GM06990 (cell line): Measurements from ENCODE around the gene DENND2C.

ENCODE experiments used
- DNase-seq: peaks from one replicate; pipeline ENCODE4 v3.0.0-alpha.2; 2011; ENCODE audit not compliant: insufficient read length; ENCODE audit errors: extremely low read depth
- H3K27me3 ChIP-seq: replicated peaks from 2 replicates; pipeline ENCODE4 v1.6.0; 2011; ENCODE audit warnings: low read length; ENCODE audit not compliant: control insufficient read depth, insufficient read depth
- H3K36me3 ChIP-seq: 2 replicates; pipeline ENCODE4 v1.5.1; 2011; ENCODE audit warnings: low read length; ENCODE audit not compliant: control insufficient read depth, insufficient read depth
- H3K4me3 ChIP-seq: replicated peaks from 2 replicates; pipeline ENCODE4 v1.5.1; 2011; ENCODE audit warnings: low read depth, mild to moderate bottlenecking, control low read depth, low read length
- CTCF ChIP-seq: IDR thresholded peaks from 2 replicates; pipeline ENCODE4 v1.5.1; 2011; ENCODE audit warnings: low read length, control low read depth, mild to moderate bottlenecking, inconsistent platforms; ENCODE audit not compliant: insufficient read depth, poor library complexity, severe bottlenecking

DENND2C gene

GRCh38 chr1:114638910-114639309, 30.9 kb downstream of the DENND2C start:
- Histone ChIP-seq H3K36me3 (no peaks in the 10 kb centered on the region), H3K4me3 (no peak overlapping the region), H3K27me3 (no peaks in the 10 kb centered on the region)
- no peak for TF ChIP-seq CTCF
- DNase-seq = no peak

- H3K27me3 ChIP-seq = no peaks in the 10 kb centered on the region
- no peak for TF ChIP-seq CTCF
- DNase-seq = no peak
- H3K36me3 ChIP-seq = no peaks in the 10 kb centered on the region
- H3K4me3 ChIP-seq = no peak overlapping the region
Observed at GRCh38 chr1:114632427-114632826, 37.4 kb downstream of the DENND2C start.

- DNase-seq = no peak
- no peak overlapping the region for H3K4me3 ChIP-seq
- H3K27me3 ChIP-seq = no peaks in the 10 kb centered on the region
- no peak for TF ChIP-seq CTCF
- no peaks in the 10 kb centered on the region for H3K36me3 ChIP-seq
Observed at GRCh38 chr1:114627107-114627506, 42.7 kb downstream of the DENND2C start.

GRCh38 chr1:114623364-114623763, 46.5 kb downstream of the DENND2C start:
- DNase-seq = no peak

GRCh38 chr1:114620419-114620818, 49.4 kb downstream of the DENND2C start:
- Histone ChIP-seq H3K4me3 (no peak overlapping the region), H3K36me3 (no peaks in the 10 kb centered on the region), H3K27me3 (no peaks in the 10 kb centered on the region)
- DNase-seq = no peak
- peak; percentile 14 for TF ChIP-seq CTCF

More at GRCh38 chr1:114623364-114623763, 46.5 kb downstream of the DENND2C start:
- Histone ChIP-seq H3K4me3 (no peak overlapping the region), H3K36me3 (no peaks in the 10 kb centered on the region), H3K27me3 (no peaks in the 10 kb centered on the region)
- no peak for TF ChIP-seq CTCF

- no peak for DNase-seq
- H3K36me3 ChIP-seq = no peaks in the 10 kb centered on the region
- no peaks in the 10 kb centered on the region for H3K27me3 ChIP-seq
- no peak overlapping the region for H3K4me3 ChIP-seq
- TF ChIP-seq CTCF = no peak
Observed at GRCh38 chr1:114618606-114619005, 51.2 kb downstream of the DENND2C start.
